GM23338 (cell line): ENCODE results near the gene SSNA1.

Source experiments
- CREB1 ChIP-seq: fragments of 250-450 bp; sonication (Bioruptor Pico); IDR thresholded peaks from 2 replicates; pipeline ENCODE4 v1.5.0; 2020; ENCODE audit warnings: low read depth, mild to moderate bottlenecking, moderate library complexity
- EZH2 ChIP-seq: fragments of 200-600 bp; sonication (generic); IDR thresholded peaks from one replicate; pipeline ENCODE4 v1.8.0; 2017; ENCODE audit warnings: antibody characterized with exemption, mild to moderate bottlenecking, low read depth; ENCODE audit not compliant: unreplicated experiment
- POLR2AphosphoS5 ChIP-seq: IDR thresholded peaks from 2 replicates; pipeline ENCODE4 v1.6.1; 2016; ENCODE audit warnings: antibody characterized with exemption, low read depth
- TF ChIP-seq, protein P1 (sequence below), 2 experiments: fragments of 200-600 bp in 1 of 2; sonication (generic) in 1 of 2; conservative IDR thresholded peaks; 2 replicates each; pipeline versions ENCODE4 v1.5.1 to v1.6.1; 2016 to 2017; ENCODE audit warnings: antibody characterized with exemption in 2 of 2, low read depth in 2 of 2, mild to moderate bottlenecking in 2 of 2, moderate library complexity in 1 of 2

DNA sequence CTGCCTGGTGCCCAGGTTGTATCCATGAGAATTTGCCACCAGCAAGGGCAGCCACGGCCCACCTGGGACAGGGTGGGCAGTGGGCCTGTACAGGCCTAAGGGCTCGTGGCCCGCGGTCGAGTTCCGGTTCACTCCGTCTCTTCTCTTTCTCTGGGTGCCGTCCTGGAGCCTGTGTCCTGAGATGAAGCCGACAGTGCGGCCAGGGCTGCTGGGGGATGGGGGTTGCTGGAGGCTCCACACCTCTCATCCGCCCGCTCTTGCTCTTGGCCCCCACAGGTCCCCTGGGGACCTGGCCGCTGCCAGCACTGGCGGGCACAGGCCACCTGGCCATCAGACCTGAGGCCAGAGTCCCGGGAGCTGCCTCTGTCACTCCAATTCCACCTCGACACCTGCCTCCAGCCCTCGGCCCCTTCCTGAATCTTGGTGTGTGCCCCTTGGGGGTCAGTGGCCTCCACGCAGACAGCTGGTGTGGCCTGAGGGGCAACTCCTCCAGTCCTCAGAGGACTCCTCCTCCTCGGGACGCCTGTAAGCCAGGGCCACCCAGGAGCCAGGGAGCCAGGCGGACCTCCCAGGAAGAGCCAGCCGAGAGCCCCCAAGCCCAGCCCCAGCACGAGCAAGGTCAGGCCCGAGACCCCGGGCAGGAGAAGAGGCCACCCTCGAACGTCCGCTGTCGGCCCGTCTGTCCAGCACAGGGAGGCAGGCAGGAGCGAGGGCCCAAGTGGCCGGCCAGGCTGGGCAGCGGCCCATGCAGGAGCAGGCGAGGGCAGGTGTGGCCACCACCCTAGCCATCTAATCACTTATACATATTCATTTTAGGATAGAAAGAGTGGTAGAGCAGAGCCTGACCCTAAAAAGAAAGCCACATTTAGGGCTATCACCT lies 23.9 kb upstream of the SSNA1 start:
- no peak for TF ChIP-seq POLR2AphosphoS5
- TF ChIP-seq EZH2 = no peak
- TF ChIP-seq CREB1 (CRISPR knock-in tag) = no peak
- TF ChIP-seq, protein P1, sequence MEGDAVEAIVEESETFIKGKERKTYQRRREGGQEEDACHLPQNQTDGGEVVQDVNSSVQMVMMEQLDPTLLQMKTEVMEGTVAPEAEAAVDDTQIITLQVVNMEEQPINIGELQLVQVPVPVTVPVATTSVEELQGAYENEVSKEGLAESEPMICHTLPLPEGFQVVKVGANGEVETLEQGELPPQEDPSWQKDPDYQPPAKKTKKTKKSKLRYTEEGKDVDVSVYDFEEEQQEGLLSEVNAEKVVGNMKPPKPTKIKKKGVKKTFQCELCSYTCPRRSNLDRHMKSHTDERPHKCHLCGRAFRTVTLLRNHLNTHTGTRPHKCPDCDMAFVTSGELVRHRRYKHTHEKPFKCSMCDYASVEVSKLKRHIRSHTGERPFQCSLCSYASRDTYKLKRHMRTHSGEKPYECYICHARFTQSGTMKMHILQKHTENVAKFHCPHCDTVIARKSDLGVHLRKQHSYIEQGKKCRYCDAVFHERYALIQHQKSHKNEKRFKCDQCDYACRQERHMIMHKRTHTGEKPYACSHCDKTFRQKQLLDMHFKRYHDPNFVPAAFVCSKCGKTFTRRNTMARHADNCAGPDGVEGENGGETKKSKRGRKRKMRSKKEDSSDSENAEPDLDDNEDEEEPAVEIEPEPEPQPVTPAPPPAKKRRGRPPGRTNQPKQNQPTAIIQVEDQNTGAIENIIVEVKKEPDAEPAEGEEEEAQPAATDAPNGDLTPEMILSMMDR (conservative IDR thresholded peaks at IDR 0.05; ENCODE audit: low read depth in 2 of 2) = no peak
